CD4-positive, alpha-beta T cell (primary cell): ENCODE measurements around the gene PPM1G. TPM values are rescaled to one million over a fixed set of nuclear protein-coding genes. Genes with fewer than 3 reads are reported as not detected.

Experiments
- ATAC-seq: fragments of 200-7000 bp; cut with Tn5 transposase; one replicate; pipeline ENCODE4 v1.10.0; 2022; ENCODE audit warnings: mild to moderate bottlenecking; ENCODE audit not compliant: poor library complexity
- CTCF ChIA-PET: fragments of 350-600 bp; sonication (Branson Sonifier 250); formaldehyde crosslinking; loops from one replicate; lab custom pipeline; 2021; ENCODE audit warnings: antibody characterized with exemption, inconsistent platforms; lab: Charles Lee
- POLR2A ChIA-PET: fragments of 350-600 bp; sonication (Branson Sonifier 250); formaldehyde crosslinking; loops from one replicate; lab custom pipeline; 2021; ENCODE audit warnings: antibody characterized with exemption, inconsistent platforms; lab: Charles Lee
- DNase-seq, 14 experiments: peaks; one replicate each; pipeline ENCODE4 v3.0.0-alpha.2; 2013 to 2020; ENCODE audit warnings: mixed read lengths in 2 of 14
- H3K27ac ChIP-seq, 2 donors: one replicate each; pipeline versions ENCODE4 v1.5.1 to v1.7.0; 2013; ENCODE audit warnings: low read length in 2 of 2, low read depth in 1 of 2, mild to moderate bottlenecking in 1 of 2
- H3K27me3 ChIP-seq, 2 experiments: 1 replicate in 1 of 2; 2 replicates in 1 of 2; pipeline versions ENCODE4 v1.6.1 to v1.7.0; 2013; ENCODE audit warnings: low read length in 2 of 2, control low read depth in 1 of 2, mild to moderate bottlenecking in 1 of 2, moderate library complexity in 1 of 2; ENCODE audit not compliant: insufficient read depth in 2 of 2, control insufficient read depth in 1 of 2
- H3K36me3 ChIP-seq: one replicate; pipeline ENCODE4 v1.6.1; 2013; ENCODE audit warnings: low read length, control low read depth; ENCODE audit not compliant: insufficient read depth
- H3K4me1 ChIP-seq: one replicate; pipeline ENCODE4 v1.6.1; 2013; ENCODE audit warnings: low read length, control low read depth; ENCODE audit not compliant: insufficient read depth
- H3K4me3 ChIP-seq: one replicate; pipeline ENCODE4 v1.5.1; 2013; ENCODE audit warnings: mild to moderate bottlenecking, low read length, moderate library complexity
- H3K9me3 ChIP-seq, 2 experiments: 1 replicate in 1 of 2; 2 replicates in 1 of 2; pipeline versions ENCODE4 v1.6.1 to v1.7.0; 2013; ENCODE audit warnings: low read length in 2 of 2, mild to moderate bottlenecking in 2 of 2, control low read depth in 1 of 2, moderate library complexity in 1 of 2; ENCODE audit not compliant: control insufficient read depth in 1 of 2, insufficient read depth in 1 of 2
- H3K27ac Mint-ChIP-seq: one replicate; pipeline ENCODE4 v1.8.0; 2020; ENCODE audit warnings: mixed read lengths
- H3K27me3 Mint-ChIP-seq: one replicate; pipeline ENCODE4 v1.8.0; 2021; ENCODE audit warnings: mixed read lengths
- H3K36me3 Mint-ChIP-seq: one replicate; pipeline ENCODE4 v1.8.0; 2021; ENCODE audit warnings: low read depth, mixed read lengths
- H3K4me1 Mint-ChIP-seq: one replicate; pipeline ENCODE4 v1.8.0; 2021; ENCODE audit warnings: low read depth, mixed read lengths
- H3K4me3 Mint-ChIP-seq: one replicate; pipeline ENCODE4 v1.8.0; 2020; ENCODE audit warnings: mild to moderate bottlenecking, mixed read lengths
- H3K9me3 Mint-ChIP-seq: one replicate; pipeline ENCODE4 v1.8.0; 2020; ENCODE audit warnings: mixed read lengths
- CTCF ChIP-seq: fragments of 200-600 bp; IDR thresholded peaks from one replicate; pipeline ENCODE4 v1.8.0; 2022; ENCODE audit warnings: antibody characterized with exemption, mild to moderate bottlenecking
- intact Hi-C, 2 experiments: fragments of 100-400 bp; cut with DNase I in 1 of 2; cut with micrococcal nuclease in 1 of 2; formaldehyde crosslinking; loops; one replicate each; pipeline versions ENCODE4 v1.15.1 to v1.9.0; 2023 to 2025; cut with DNase I, micrococcal nuclease
- total RNA-seq, 174 experiments: library from RNA in 2 of 174; stranded (reverse) in 2 of 174; gene quantifications; one replicate each; pipeline ENCODE4 v1.2.3 and lab custom pipeline; 2021 to 2026

Gene PPM1G
- total RNA-seq, 2 experiments from 2014 or later, result 30.4 to 31.2 TPM

- Mint-ChIP-seq H3K9me3 (no peaks in the 10 kb centered on the region), H3K4me1 (peaks cover 42% of the 10 kb centered on the region), H3K27me3 (no peaks in the 10 kb centered on the region), H3K27ac (peak overlapping the region; percentile 83), H3K4me3 (peak overlapping the region; percentile 96), H3K36me3 (peaks cover 77% of the 10 kb centered on the region)
- peak overlapping the region; percentile 72 to 80 for H3K27ac ChIP-seq
- intact Hi-C loops, result loop anchor here (1.0 to 10.0 kb wide), 10 partner anchors 11 to 282 kb away; partner anchors contain the start of genes GTF3C2 (in 2 of the 2), IFT172 (in 2 of the 2), PPM1G (in 2 of the 2) and ATRAID (in 1 of the 2)
- no peak for DNase-seq
- no peak for TF ChIP-seq CTCF
- ChIA-PET POLR2A (interaction anchor here (0.9 to 5.9 kb wide), 6 partner anchors 11 to 59 kb away, joined by 4 to 45 read pairs (median 8); partner anchors contain the start of genes GTF3C2, MPV17, NRBP1 and PPM1G), CTCF (interaction anchor here (0.9 to 1.5 kb wide), 10 partner anchors 11 to 119 kb away, joined by 3 to 8 read pairs (median 4); partner anchors contain the start of genes NRBP1, PPM1G and ZNF513)
- peak overlapping the region; percentile 71 for H3K4me3 ChIP-seq
- peaks cover 46% of the 10 kb centered on the region for H3K4me1 ChIP-seq
- ATAC-seq, result no peak
- H3K9me3 ChIP-seq, result no peaks in the 10 kb centered on the region
- H3K27me3 ChIP-seq, result no peaks in the 10 kb centered on the region
- H3K36me3 ChIP-seq, result peaks cover 58% of the 10 kb centered on the region
Observed at GRCh38 chr2:27369471-27370025, 39.8 kb downstream of the PPM1G start.

GRCh38 chr2:27363933-27364332 is 45.5 kb downstream of the PPM1G start:
- peaks cover 8% of the 10 kb centered on the region for H3K4me1 Mint-ChIP-seq
- no peaks in the 10 kb centered on the region for H3K9me3 Mint-ChIP-seq
- no peak overlapping the region for H3K27ac ChIP-seq
- H3K4me3 Mint-ChIP-seq, result peak overlapping the region; percentile 15
- ATAC-seq (no peak), DNase-seq (no peak)
- no peak overlapping the region for H3K4me3 ChIP-seq
- intact Hi-C loops, result loop anchor here in 1 of 2 experiments (10.0 kb wide), 1 partner anchor 261 kb away; the partner anchor contains the start of genes CCDC121 and GPN1
- no peaks in the 10 kb centered on the region for H3K27me3 Mint-ChIP-seq
- peaks cover 7% of the 10 kb centered on the region for H3K4me1 ChIP-seq
- H3K27ac Mint-ChIP-seq, result no peak overlapping the region
- CTCF ChIA-PET, result no interaction called here
- no peaks in the 10 kb centered on the region for H3K9me3 ChIP-seq
- POLR2A ChIA-PET, result interaction anchor here (0.6 to 1.7 kb wide), 3 partner anchors 8 to 15 kb away, joined by 3 to 4 read pairs (median 3); partner anchors contain the start of gene GTF3C2
- no peaks in the 10 kb centered on the region for H3K27me3 ChIP-seq
- peaks cover 46% of the 10 kb centered on the region for H3K36me3 Mint-ChIP-seq
- no peak for TF ChIP-seq CTCF
- H3K36me3 ChIP-seq, result peaks cover 47% of the 10 kb centered on the region

- no peaks in the 10 kb centered on the region for H3K9me3 Mint-ChIP-seq
- Histone ChIP-seq H3K4me3 (no peak overlapping the region), H3K27me3 (no peaks in the 10 kb centered on the region), H3K27ac (no peak overlapping the region), H3K36me3 (peaks cover 36% of the 10 kb centered on the region), H3K4me1 (peaks cover 6% of the 10 kb centered on the region), H3K9me3 (no peaks in the 10 kb centered on the region)
- peaks cover 36% of the 10 kb centered on the region for H3K36me3 Mint-ChIP-seq
- H3K27me3 Mint-ChIP-seq, result no peaks in the 10 kb centered on the region
- intact Hi-C loops, result loop anchor here in 1 of 2 experiments (10.0 kb wide), 1 partner anchor 262 kb away; the partner anchor contains the start of genes CCDC121 and GPN1
- DNase-seq (no peak), ATAC-seq (no peak)
- ChIA-PET CTCF (no interaction called here), POLR2A (interaction anchor here (1.0 kb wide), 2 partner anchors 17 to 40 kb away, joined by 3 read pairs; partner anchors contain the start of gene ZNF513)
- H3K27ac Mint-ChIP-seq, result no peak overlapping the region
- no peak overlapping the region for H3K4me3 Mint-ChIP-seq
- TF ChIP-seq CTCF, result no peak
- peaks cover 8% of the 10 kb centered on the region for H3K4me1 Mint-ChIP-seq
Observed at GRCh38 chr2:27362678-27363420, 46.5 kb downstream of the PPM1G start.
